GM12873 (cell line): Measurements from ENCODE around the gene LUZP1.

Source experiments
- CTCF ChIP-seq: IDR thresholded peaks from 2 replicates; pipeline ENCODE4 v1.5.1; 2012; ENCODE audit warnings: low read depth, mild to moderate bottlenecking, moderate library complexity, low read length, control low read depth; ENCODE audit not compliant: insufficient read depth; ENCODE audit errors: missing control alignments

The LUZP1 gene

GRCh38 chr1:23210963-23211362 lies 42.3 kb upstream of the LUZP1 start:
- no peak for TF ChIP-seq CTCF

- peak; percentile 34 for TF ChIP-seq CTCF
Measured at GRCh38 chr1:23210351-23210785, 41.7 kb upstream of the LUZP1 start.

- no peak for TF ChIP-seq CTCF
Measured at GRCh38 chr1:23209770-23210169, 41.1 kb upstream of the LUZP1 start.

GRCh38 chr1:23208527-23208926 lies 39.9 kb upstream of the LUZP1 start:
- no peak for TF ChIP-seq CTCF

GRCh38 chr1:23202263-23202749 lies 33.6 kb upstream of the LUZP1 start:
- no peak for TF ChIP-seq CTCF

GRCh38 chr1:23200883-23201282 lies 32.2 kb upstream of the LUZP1 start:
- no peak for TF ChIP-seq CTCF

- TF ChIP-seq CTCF, result no peak
Measured at GRCh38 chr1:23198373-23198772, 29.7 kb upstream of the LUZP1 start.

- no peak for TF ChIP-seq CTCF
Measured at GRCh38 chr1:23196627-23197328, 28.1 kb upstream of the LUZP1 start.
